Right kidney (tissue), 9 donors: Measurements from ENCODE around the gene ZPR1.
A peak's percentile ranks its signal among the peaks of the same experiment; 100 is the strongest.
"Not testable (repeated sequence)": the region's sequence is repeated elsewhere in the genome, so short reads cannot be mapped to it uniquely, and the experiment has no call there.

Experiments
- DNase-seq: peaks from one replicate; pipeline ENCODE4 v3.0.0-alpha.2; 2016
- long read RNA-seq, 8 donors: transcript quantifications; one replicate each; lab custom pipeline, GENCODE V29; 2026

ZPR1 gene
- long read RNA-seq, donor 1, full-length matches to known transcripts: 9 of 9 reads
- long read RNA-seq, donor 1, partial matches to known transcripts: 0 of 9 reads
- long read RNA-seq, donor 1, other reads (novel, unspliced or antisense): 0 of 9 reads
- long read RNA-seq, donor 2, full-length matches to known transcripts: 2 of 2 reads
- long read RNA-seq, donor 2, partial matches to known transcripts: 0 of 2 reads
- long read RNA-seq, donor 2, other reads (novel, unspliced or antisense): 0 of 2 reads
- long read RNA-seq, donor 3, full-length matches to known transcripts: 7 of 7 reads
- long read RNA-seq, donor 3, partial matches to known transcripts: 0 of 7 reads
- long read RNA-seq, donor 3, other reads (novel, unspliced or antisense): 0 of 7 reads
- long read RNA-seq, donor 4, full-length matches to known transcripts: 4 of 10 reads
- long read RNA-seq, donor 4, partial matches to known transcripts: 6 of 10 reads
- long read RNA-seq, donor 4, other reads (novel, unspliced or antisense): 0 of 10 reads
- long read RNA-seq, donor 5, full-length matches to known transcripts: 13 of 13 reads
- long read RNA-seq, donor 5, partial matches to known transcripts: 0 of 13 reads
- long read RNA-seq, donor 5, other reads (novel, unspliced or antisense): 0 of 13 reads
- long read RNA-seq, donor 6, full-length matches to known transcripts: 7 of 17 reads
- long read RNA-seq, donor 6, partial matches to known transcripts: 10 of 17 reads
- long read RNA-seq, donor 6, other reads (novel, unspliced or antisense): 0 of 17 reads
- long read RNA-seq, donor 7, full-length matches to known transcripts: 10 of 32 reads
- long read RNA-seq, donor 7, partial matches to known transcripts: 22 of 32 reads
- long read RNA-seq, donor 7, other reads (novel, unspliced or antisense): 0 of 32 reads
- long read RNA-seq, donor 8, full-length matches to known transcripts: 8 of 8 reads
- long read RNA-seq, donor 8, partial matches to known transcripts: 0 of 8 reads
- long read RNA-seq, donor 8, other reads (novel, unspliced or antisense): 0 of 8 reads

GRCh38 chr11:116787786-116788486, at the start of gene ZPR1:
Gene ZPR1, minus strand, starts transcription at chr11:116788023. Its CDS starts 33 bp downstream, at chr11:116787990.
- peak; percentile 89 for DNase-seq

GRCh38 chr11:116836632-116836991, 48.8 kb upstream of the ZPR1 start:
- DNase-seq: no peak

GRCh38 chr11:116835791-116836631, 48.2 kb upstream of the ZPR1 start:
- DNase-seq: peak; percentile 89

GRCh38 chr11:116835042-116835772, 47.4 kb upstream of the ZPR1 start:
- DNase-seq: no peak

- DNase-seq: not testable (repeated sequence)
Measured at GRCh38 chr11:116834535-116835041, 46.8 kb upstream of the ZPR1 start.

GRCh38 chr11:116833816-116834534, 46.2 kb upstream of the ZPR1 start:
- no peak for DNase-seq

- no peak for DNase-seq
Measured at GRCh38 chr11:116833491-116833815, 45.6 kb upstream of the ZPR1 start.

- no peak for DNase-seq
Measured at GRCh38 chr11:116832350-116833290, 44.8 kb upstream of the ZPR1 start.

- no peak for DNase-seq
Measured at GRCh38 chr11:116831790-116832349, 44.0 kb upstream of the ZPR1 start.

GRCh38 chr11:116830184-116830912, 42.5 kb upstream of the ZPR1 start:
- no peak for DNase-seq

GRCh38 chr11:116829525-116830183, 41.8 kb upstream of the ZPR1 start, which contains the start of gene APOC3:
Gene APOC3, plus strand, starts transcription at chr11:116829907. Its CDS starts 676 bp downstream, at chr11:116830583.
- DNase-seq: no peak

GRCh38 chr11:116828632-116829524, 41.1 kb upstream of the ZPR1 start:
- no peak for DNase-seq

GRCh38 chr11:116827461-116827860, 39.6 kb upstream of the ZPR1 start:
- DNase-seq: no peak

GRCh38 chr11:116826751-116827431, 39.1 kb upstream of the ZPR1 start:
- no peak for DNase-seq
